GM23338 (cell line): ENCODE measurements around the gene ARHGAP32. TPM values are rescaled to one million over a fixed set of nuclear protein-coding genes. Genes with fewer than 3 reads are reported as not detected.

ENCODE experiments used
- ATAC-seq: fragments of 200-7000 bp; cut with Tn5 transposase; 3 replicates; pipeline ENCODE4 v1.9.1; 2020
- DNase-seq: peaks from one replicate; pipeline ENCODE4 v3.0.0-alpha.2; 2015; ENCODE audit warnings: low spot score
- H2AFZ ChIP-seq: fragments of 200-600 bp; sonication (generic); 2 replicates; pipeline ENCODE4 v1.8.0; 2016; ENCODE audit warnings: antibody characterized with exemption, mild to moderate bottlenecking, moderate library complexity
- H3F3A ChIP-seq: fragments of 200-600 bp; sonication (generic); replicated peaks from 2 replicates; pipeline ENCODE4 v1.8.0; 2017; ENCODE audit warnings: antibody characterized with exemption, mixed run types, low read depth
- H3K27ac ChIP-seq: fragments of 200-600 bp; sonication (generic); 2 replicates; pipeline ENCODE4 v1.6.1; 2016; ENCODE audit warnings: low read depth
- H3K27me3 ChIP-seq: fragments of 200-600 bp; sonication (generic); 2 replicates; pipeline ENCODE4 v1.8.0; 2016; ENCODE audit warnings: mild to moderate bottlenecking, mixed run types, moderate library complexity; ENCODE audit not compliant: insufficient read depth
- H3K36me3 ChIP-seq: fragments of 200-600 bp; sonication (generic); 2 replicates; pipeline ENCODE4 v1.8.0; 2016; ENCODE audit warnings: mild to moderate bottlenecking; ENCODE audit not compliant: insufficient read depth
- H3K4me1 ChIP-seq: fragments of 200-600 bp; sonication (generic); 2 replicates; pipeline ENCODE4 v1.8.0; 2016; ENCODE audit warnings: mild to moderate bottlenecking, moderate library complexity; ENCODE audit not compliant: insufficient read depth
- H3K4me2 ChIP-seq: fragments of 200-600 bp; sonication (generic); 2 replicates; pipeline ENCODE4 v1.7.1; 2017; ENCODE audit warnings: mixed run types
- H3K4me3 ChIP-seq: fragments of 200-600 bp; sonication (generic); 2 replicates; pipeline ENCODE4 v1.6.1; 2016; ENCODE audit warnings: mixed run types
- H3K79me2 ChIP-seq: fragments of 200-600 bp; sonication (generic); replicated peaks from 2 replicates; pipeline ENCODE4 v1.8.0; 2017; ENCODE audit warnings: mild to moderate bottlenecking; ENCODE audit not compliant: insufficient read depth
- H3K9me2 ChIP-seq: fragments of 200-600 bp; sonication (generic); 2 replicates; pipeline ENCODE4 v1.8.0; 2017; ENCODE audit not compliant: insufficient read depth
- H4K20me1 ChIP-seq: fragments of 200-600 bp; sonication (generic); replicated peaks from 2 replicates; pipeline ENCODE4 v1.8.0; 2017; ENCODE audit warnings: mild to moderate bottlenecking; ENCODE audit not compliant: insufficient read depth
- H3K27ac Mint-ChIP-seq: 2 replicates; pipeline ENCODE4 v1.8.0; 2020; ENCODE audit warnings: inconsistent platforms, mild to moderate bottlenecking, moderate library complexity, mixed read lengths
- H3K27me3 Mint-ChIP-seq: 3 replicates; pipeline ENCODE4 v1.8.0; 2022; ENCODE audit warnings: low read depth, mild to moderate bottlenecking, moderate library complexity, mixed read lengths, inconsistent platforms; ENCODE audit not compliant: insufficient read depth, poor library complexity
- H3K36me3 Mint-ChIP-seq: 3 replicates; pipeline ENCODE4 v1.8.0; 2021; ENCODE audit warnings: low read depth, mild to moderate bottlenecking, inconsistent platforms, moderate library complexity, mixed read lengths
- H3K4me1 Mint-ChIP-seq: 3 replicates; pipeline ENCODE4 v1.8.0; 2020; ENCODE audit warnings: mild to moderate bottlenecking, inconsistent platforms, mixed read lengths
- H3K4me3 Mint-ChIP-seq: 3 replicates; pipeline ENCODE4 v1.8.0; 2021; ENCODE audit warnings: moderate library complexity, mild to moderate bottlenecking, inconsistent platforms, mixed read lengths
- H3K9me3 Mint-ChIP-seq: 3 replicates; pipeline ENCODE4 v1.8.0; 2020; ENCODE audit warnings: moderate library complexity, mild to moderate bottlenecking, inconsistent platforms, mixed read lengths
- EZH2 ChIP-seq: fragments of 200-600 bp; sonication (generic); IDR thresholded peaks from one replicate; pipeline ENCODE4 v1.8.0; 2017; ENCODE audit warnings: antibody characterized with exemption, mild to moderate bottlenecking, low read depth; ENCODE audit not compliant: unreplicated experiment
- EZH2phosphoT487 ChIP-seq: fragments of 200-600 bp; sonication (generic); IDR thresholded peaks from one replicate; pipeline ENCODE4 v1.8.1; 2018; ENCODE audit warnings: antibody characterized with exemption; ENCODE audit not compliant: unreplicated experiment
- JUNB ChIP-seq: IDR thresholded peaks from one replicate; pipeline ENCODE4 v1.6.1; 2016; ENCODE audit warnings: antibody characterized with exemption; ENCODE audit not compliant: unreplicated experiment
- NANOG ChIP-seq: IDR thresholded peaks from 2 replicates; pipeline ENCODE4 v1.6.1; 2016; ENCODE audit warnings: antibody characterized with exemption, borderline replicate concordance
- POLR2AphosphoS5 ChIP-seq: IDR thresholded peaks from 2 replicates; pipeline ENCODE4 v1.6.1; 2016; ENCODE audit warnings: antibody characterized with exemption, low read depth
- STAT1 ChIP-seq: IDR thresholded peaks from one replicate; pipeline ENCODE4 v1.6.1; 2016; ENCODE audit warnings: antibody characterized with exemption; ENCODE audit not compliant: unreplicated experiment
- polyA plus RNA-seq: library from polyadenylated mRNA; unstranded; fragments of >200 nt; fragmentation: Nextera tagmentation; extraction: Ambion mirVana; gene quantifications from 2 replicates; pipeline ENCODE4 v1.2.1, GENCODE V29; 2016
- total RNA-seq: library from RNA; depleted of rRNA; stranded (reverse); fragments of >200 nt; shearing (Covaris generic); gene quantifications from 2 replicates; pipeline ENCODE4 v1.2.3, GENCODE V29; 2014
- TF ChIP-seq, protein P1 (sequence below): fragments of 250-450 bp; sonication (Bioruptor Pico); IDR thresholded peaks from 2 replicates; pipeline ENCODE4 v1.5.0; 2020; ENCODE audit warnings: mild to moderate bottlenecking, moderate library complexity
- TF ChIP-seq, protein P2 (sequence below): IDR thresholded peaks from one replicate; pipeline ENCODE4 v1.6.1; 2018; ENCODE audit warnings: antibody characterized with exemption; ENCODE audit not compliant: unreplicated experiment
- TF ChIP-seq, protein P3 (sequence below), 2 experiments: fragments of 200-600 bp in 1 of 2; sonication (generic) in 1 of 2; conservative IDR thresholded peaks; 2 replicates each; pipeline versions ENCODE4 v1.5.1 to v1.6.1; 2016 to 2017; ENCODE audit warnings: antibody characterized with exemption in 2 of 2, low read depth in 2 of 2, mild to moderate bottlenecking in 2 of 2, moderate library complexity in 1 of 2

The ARHGAP32 gene
- total and polyA plus RNA-seq, 2 experiments from 2014 or later: 3.9 to 17.2 TPM

DNA sequence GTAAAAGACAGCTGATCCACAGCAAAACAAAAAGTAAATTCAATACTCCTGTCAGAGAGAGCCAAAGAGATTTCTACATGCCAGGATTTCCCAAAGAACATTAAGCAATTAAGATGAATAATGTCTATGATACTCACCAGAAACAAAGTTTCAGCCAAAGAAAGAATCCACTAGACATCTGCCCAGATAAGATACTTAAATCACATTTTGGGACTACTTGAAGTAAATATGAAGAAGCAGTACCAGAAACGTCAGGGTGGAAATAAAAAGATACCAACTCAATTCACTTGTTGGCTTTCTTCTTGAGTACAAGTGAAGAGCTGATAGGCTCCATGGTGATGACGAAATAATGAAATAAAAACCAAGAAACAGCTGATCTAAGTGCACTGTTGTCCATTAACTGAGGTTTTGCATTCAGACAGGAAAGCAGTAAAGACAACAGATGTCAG lies 31.6 kb upstream of the ARHGAP32 start:
- peaks cover 87% of the 10 kb centered on the region for H3K79me2 ChIP-seq
- no peak for ATAC-seq
- peaks cover 45% of the 10 kb centered on the region for H3K4me1 Mint-ChIP-seq

DNA sequence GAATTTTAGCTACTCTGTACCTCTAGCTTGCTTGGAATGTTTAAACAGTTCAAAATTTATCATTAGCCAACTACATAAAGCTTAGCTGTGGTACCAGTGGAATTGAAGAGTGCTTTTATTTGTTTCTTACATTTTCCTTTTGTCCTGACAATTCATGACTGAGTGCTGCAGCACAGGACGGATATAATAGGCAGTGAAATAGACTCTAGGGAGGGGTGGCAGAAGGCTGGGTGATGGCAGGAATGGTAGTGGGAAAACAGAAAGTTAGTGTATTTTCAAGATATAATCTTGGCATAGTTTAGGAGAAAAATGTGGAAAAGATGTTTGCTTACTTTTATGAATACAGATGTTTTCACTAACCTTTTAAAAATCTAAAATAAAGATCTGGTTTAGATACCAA lies 31.1 kb upstream of the ARHGAP32 start:
- H3K4me1 ChIP-seq: peaks cover 40% of the 10 kb centered on the region
- no peak overlapping the region for H3K27ac ChIP-seq
- no peak for ATAC-seq
- no peak overlapping the region for H2AFZ ChIP-seq
- no peaks in the 10 kb centered on the region for H4K20me1 ChIP-seq
- no peak overlapping the region for H3K4me3 ChIP-seq
- H3K27me3 Mint-ChIP-seq: peaks cover 2% of the 10 kb centered on the region
- H3K9me3 Mint-ChIP-seq: peaks cover 27% of the 10 kb centered on the region
- no peak overlapping the region for H3K27ac Mint-ChIP-seq
- H3K4me2 ChIP-seq: no peak overlapping the region
- no peak overlapping the region for H3K4me3 Mint-ChIP-seq
- no peaks in the 10 kb centered on the region for H3F3A ChIP-seq
- H3K36me3 ChIP-seq: peaks cover 3% of the 10 kb centered on the region; the same call in 1 of the 2 replicates
- H3K9me2 ChIP-seq: no peaks in the 10 kb centered on the region
- no peak for TF ChIP-seq EZH2phosphoT487
- TF ChIP-seq JUNB: no peak
- TF ChIP-seq, protein P1, sequence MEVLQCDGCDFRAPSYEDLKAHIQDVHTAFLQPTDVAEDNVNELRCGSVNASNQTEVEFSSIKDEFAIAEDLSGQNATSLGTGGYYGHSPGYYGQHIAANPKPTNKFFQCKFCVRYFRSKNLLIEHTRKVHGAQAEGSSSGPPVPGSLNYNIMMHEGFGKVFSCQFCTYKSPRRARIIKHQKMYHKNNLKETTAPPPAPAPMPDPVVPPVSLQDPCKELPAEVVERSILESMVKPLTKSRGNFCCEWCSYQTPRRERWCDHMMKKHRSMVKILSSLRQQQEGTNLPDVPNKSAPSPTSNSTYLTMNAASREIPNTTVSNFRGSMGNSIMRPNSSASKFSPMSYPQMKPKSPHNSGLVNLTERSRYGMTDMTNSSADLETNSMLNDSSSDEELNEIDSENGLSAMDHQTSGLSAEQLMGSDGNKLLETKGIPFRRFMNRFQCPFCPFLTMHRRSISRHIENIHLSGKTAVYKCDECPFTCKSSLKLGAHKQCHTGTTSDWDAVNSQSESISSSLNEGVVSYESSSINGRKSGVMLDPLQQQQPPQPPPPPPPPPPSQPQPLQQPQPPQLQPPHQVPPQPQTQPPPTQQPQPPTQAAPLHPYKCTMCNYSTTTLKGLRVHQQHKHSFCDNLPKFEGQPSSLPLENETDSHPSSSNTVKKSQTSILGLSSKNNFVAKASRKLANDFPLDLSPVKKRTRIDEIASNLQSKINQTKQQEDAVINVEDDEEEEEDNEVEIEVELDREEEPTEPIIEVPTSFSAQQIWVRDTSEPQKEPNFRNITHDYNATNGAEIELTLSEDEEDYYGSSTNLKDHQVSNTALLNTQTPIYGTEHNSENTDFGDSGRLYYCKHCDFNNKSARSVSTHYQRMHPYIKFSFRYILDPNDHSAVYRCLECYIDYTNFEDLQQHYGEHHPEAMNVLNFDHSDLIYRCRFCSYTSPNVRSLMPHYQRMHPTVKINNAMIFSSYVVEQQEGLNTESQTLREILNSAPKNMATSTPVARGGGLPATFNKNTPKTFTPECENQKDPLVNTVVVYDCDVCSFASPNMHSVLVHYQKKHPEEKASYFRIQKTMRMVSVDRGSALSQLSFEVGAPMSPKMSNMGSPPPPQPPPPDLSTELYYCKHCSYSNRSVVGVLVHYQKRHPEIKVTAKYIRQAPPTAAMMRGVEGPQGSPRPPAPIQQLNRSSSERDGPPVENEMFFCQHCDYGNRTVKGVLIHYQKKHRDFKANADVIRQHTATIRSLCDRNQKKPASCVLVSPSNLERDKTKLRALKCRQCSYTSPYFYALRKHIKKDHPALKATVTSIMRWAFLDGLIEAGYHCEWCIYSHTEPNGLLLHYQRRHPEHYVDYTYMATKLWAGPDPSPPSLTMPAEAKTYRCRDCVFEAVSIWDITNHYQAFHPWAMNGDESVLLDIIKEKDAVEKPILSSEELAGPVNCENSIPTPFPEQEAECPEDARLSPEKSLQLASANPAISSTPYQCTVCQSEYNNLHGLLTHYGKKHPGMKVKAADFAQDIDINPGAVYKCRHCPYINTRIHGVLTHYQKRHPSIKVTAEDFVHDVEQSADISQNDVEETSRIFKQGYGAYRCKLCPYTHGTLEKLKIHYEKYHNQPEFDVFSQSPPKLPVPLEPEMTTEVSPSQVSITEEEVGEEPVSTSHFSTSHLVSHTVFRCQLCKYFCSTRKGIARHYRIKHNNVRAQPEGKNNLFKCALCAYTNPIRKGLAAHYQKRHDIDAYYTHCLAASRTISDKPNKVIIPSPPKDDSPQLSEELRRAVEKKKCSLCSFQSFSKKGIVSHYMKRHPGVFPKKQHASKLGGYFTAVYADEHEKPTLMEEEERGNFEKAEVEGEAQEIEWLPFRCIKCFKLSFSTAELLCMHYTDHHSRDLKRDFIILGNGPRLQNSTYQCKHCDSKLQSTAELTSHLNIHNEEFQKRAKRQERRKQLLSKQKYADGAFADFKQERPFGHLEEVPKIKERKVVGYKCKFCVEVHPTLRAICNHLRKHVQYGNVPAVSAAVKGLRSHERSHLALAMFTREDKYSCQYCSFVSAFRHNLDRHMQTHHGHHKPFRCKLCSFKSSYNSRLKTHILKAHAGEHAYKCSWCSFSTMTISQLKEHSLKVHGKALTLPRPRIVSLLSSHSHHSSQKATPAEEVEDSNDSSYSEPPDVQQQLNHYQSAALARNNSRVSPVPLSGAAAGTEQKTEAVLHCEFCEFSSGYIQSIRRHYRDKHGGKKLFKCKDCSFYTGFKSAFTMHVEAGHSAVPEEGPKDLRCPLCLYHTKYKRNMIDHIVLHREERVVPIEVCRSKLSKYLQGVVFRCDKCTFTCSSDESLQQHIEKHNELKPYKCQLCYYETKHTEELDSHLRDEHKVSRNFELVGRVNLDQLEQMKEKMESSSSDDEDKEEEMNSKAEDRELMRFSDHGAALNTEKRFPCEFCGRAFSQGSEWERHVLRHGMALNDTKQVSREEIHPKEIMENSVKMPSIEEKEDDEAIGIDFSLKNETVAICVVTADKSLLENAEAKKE (CRISPR knock-in tag): no peak
- DNase-seq: no peak
- H3K4me1 Mint-ChIP-seq: peaks cover 50% of the 10 kb centered on the region
- H3K27me3 ChIP-seq: no peaks in the 10 kb centered on the region
- peaks cover 91% of the 10 kb centered on the region for H3K79me2 ChIP-seq
- peaks cover 24% of the 10 kb centered on the region for H3K36me3 Mint-ChIP-seq

More for the DNA sequence above, 31.6 kb upstream of the ARHGAP32 start:
- no peaks in the 10 kb centered on the region for H3K9me2 ChIP-seq
- no peaks in the 10 kb centered on the region for H3K27me3 ChIP-seq
- peaks cover 24% of the 10 kb centered on the region for H3K36me3 Mint-ChIP-seq
- no peak for DNase-seq
- TF ChIP-seq EZH2: no peak
- TF ChIP-seq, protein P2, sequence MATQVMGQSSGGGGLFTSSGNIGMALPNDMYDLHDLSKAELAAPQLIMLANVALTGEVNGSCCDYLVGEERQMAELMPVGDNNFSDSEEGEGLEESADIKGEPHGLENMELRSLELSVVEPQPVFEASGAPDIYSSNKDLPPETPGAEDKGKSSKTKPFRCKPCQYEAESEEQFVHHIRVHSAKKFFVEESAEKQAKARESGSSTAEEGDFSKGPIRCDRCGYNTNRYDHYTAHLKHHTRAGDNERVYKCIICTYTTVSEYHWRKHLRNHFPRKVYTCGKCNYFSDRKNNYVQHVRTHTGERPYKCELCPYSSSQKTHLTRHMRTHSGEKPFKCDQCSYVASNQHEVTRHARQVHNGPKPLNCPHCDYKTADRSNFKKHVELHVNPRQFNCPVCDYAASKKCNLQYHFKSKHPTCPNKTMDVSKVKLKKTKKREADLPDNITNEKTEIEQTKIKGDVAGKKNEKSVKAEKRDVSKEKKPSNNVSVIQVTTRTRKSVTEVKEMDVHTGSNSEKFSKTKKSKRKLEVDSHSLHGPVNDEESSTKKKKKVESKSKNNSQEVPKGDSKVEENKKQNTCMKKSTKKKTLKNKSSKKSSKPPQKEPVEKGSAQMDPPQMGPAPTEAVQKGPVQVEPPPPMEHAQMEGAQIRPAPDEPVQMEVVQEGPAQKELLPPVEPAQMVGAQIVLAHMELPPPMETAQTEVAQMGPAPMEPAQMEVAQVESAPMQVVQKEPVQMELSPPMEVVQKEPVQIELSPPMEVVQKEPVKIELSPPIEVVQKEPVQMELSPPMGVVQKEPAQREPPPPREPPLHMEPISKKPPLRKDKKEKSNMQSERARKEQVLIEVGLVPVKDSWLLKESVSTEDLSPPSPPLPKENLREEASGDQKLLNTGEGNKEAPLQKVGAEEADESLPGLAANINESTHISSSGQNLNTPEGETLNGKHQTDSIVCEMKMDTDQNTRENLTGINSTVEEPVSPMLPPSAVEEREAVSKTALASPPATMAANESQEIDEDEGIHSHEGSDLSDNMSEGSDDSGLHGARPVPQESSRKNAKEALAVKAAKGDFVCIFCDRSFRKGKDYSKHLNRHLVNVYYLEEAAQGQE: no peak
- TF ChIP-seq POLR2AphosphoS5: no peak
- TF ChIP-seq STAT1: no peak
- TF ChIP-seq, protein P3, sequence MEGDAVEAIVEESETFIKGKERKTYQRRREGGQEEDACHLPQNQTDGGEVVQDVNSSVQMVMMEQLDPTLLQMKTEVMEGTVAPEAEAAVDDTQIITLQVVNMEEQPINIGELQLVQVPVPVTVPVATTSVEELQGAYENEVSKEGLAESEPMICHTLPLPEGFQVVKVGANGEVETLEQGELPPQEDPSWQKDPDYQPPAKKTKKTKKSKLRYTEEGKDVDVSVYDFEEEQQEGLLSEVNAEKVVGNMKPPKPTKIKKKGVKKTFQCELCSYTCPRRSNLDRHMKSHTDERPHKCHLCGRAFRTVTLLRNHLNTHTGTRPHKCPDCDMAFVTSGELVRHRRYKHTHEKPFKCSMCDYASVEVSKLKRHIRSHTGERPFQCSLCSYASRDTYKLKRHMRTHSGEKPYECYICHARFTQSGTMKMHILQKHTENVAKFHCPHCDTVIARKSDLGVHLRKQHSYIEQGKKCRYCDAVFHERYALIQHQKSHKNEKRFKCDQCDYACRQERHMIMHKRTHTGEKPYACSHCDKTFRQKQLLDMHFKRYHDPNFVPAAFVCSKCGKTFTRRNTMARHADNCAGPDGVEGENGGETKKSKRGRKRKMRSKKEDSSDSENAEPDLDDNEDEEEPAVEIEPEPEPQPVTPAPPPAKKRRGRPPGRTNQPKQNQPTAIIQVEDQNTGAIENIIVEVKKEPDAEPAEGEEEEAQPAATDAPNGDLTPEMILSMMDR (conservative IDR thresholded peaks at IDR 0.05; ENCODE audit: low read depth in 2 of 2): no peak
- no peak for TF ChIP-seq NANOG
- TF ChIP-seq JUNB: no peak
- H2AFZ ChIP-seq: no peak overlapping the region
- no peaks in the 10 kb centered on the region for H4K20me1 ChIP-seq
- H3K4me3 ChIP-seq: no peak overlapping the region
- no peaks in the 10 kb centered on the region for H3F3A ChIP-seq
- H3K4me1 ChIP-seq: peaks cover 35% of the 10 kb centered on the region
- H3K27me3 Mint-ChIP-seq: peaks cover 2% of the 10 kb centered on the region
- peaks cover 27% of the 10 kb centered on the region for H3K9me3 Mint-ChIP-seq
- no peak overlapping the region for H3K27ac ChIP-seq
- H3K27ac Mint-ChIP-seq: no peak overlapping the region
- no peak overlapping the region for H3K4me2 ChIP-seq
- H3K4me3 Mint-ChIP-seq: no peak overlapping the region
- peaks cover 3% of the 10 kb centered on the region; the same call in 1 of the 2 replicates for H3K36me3 ChIP-seq
